IMR-90 (cell line): ENCODE data around the gene PRKAR1A. TPM values are rescaled to one million over a fixed set of nuclear protein-coding genes. Genes with fewer than 3 reads are reported as not detected.

Source experiments
- ATAC-seq: fragments of 200-7000 bp; cut with Tn5 transposase; 2 replicates; pipeline ENCODE4 v1.9.1; 2020; ENCODE audit warnings: low read depth, mild to moderate bottlenecking, moderate library complexity
- BruUV-seq: library from RNA; stranded (reverse); fragments of 400-500 nt; replicated peaks from 2 replicates; lab custom pipeline; 2021; lab: Mats Ljungman, UMichigan
- CTCF ChIA-PET: fragments of 300-600 bp; formaldehyde crosslinking; extraction: SDS; loops from one replicate; lab custom pipeline; 2021; ENCODE audit warnings: antibody characterized with exemption; lab: Yijun Ruan, JAX
- POLR2A ChIA-PET: fragments of 300-600 bp; sonication (Branson Sonifier 250); formaldehyde crosslinking; loops from one replicate; lab custom pipeline; 2022; ENCODE audit warnings: antibody characterized with exemption; ENCODE audit not compliant: unreplicated experiment; lab: Charles Lee
- DNase-seq: peaks from one replicate; pipeline ENCODE4 v3.0.0; 2013
- H2AFZ ChIP-seq: replicated peaks from 2 replicates; pipeline ENCODE3; 2013; ENCODE audit warnings: low read length, mild to moderate bottlenecking; ENCODE audit not compliant: poor library complexity
- H2AK5ac ChIP-seq: 2 replicates; pipeline ENCODE4 v1.6.1; 2013; ENCODE audit warnings: low read depth, low read length, inconsistent platforms
- H2AK9ac ChIP-seq: replicated peaks from 2 replicates; pipeline ENCODE3; 2013; ENCODE audit warnings: mild to moderate bottlenecking, low read depth, low read length, moderate library complexity; ENCODE audit not compliant: poor library complexity
- H2BK120ac ChIP-seq: 2 replicates; pipeline ENCODE4 v1.6.1; 2013; ENCODE audit warnings: low read depth, low read length, inconsistent platforms
- H2BK15ac ChIP-seq: 3 replicates; pipeline ENCODE4 v1.6.1; 2013; ENCODE audit warnings: low read depth, low read length, inconsistent platforms
- H2BK20ac ChIP-seq: 2 replicates; pipeline ENCODE4 v1.6.1; 2013; ENCODE audit warnings: low read depth, mild to moderate bottlenecking, inconsistent platforms, low read length, moderate library complexity
- H2BK5ac ChIP-seq: 2 replicates; pipeline ENCODE4 v1.6.1; 2013; ENCODE audit warnings: mild to moderate bottlenecking, low read depth, low read length, inconsistent platforms; ENCODE audit not compliant: poor library complexity, severe bottlenecking
- H3K14ac ChIP-seq: replicated peaks from 2 replicates; pipeline ENCODE4 v1.6.1; 2013; ENCODE audit warnings: low read depth, low read length, inconsistent platforms
- H3K18ac ChIP-seq: 2 replicates; pipeline ENCODE4 v1.6.1; 2013; ENCODE audit warnings: low read depth, low read length, control low read depth
- H3K23ac ChIP-seq: 2 replicates; pipeline ENCODE4 v1.6.1; 2013; ENCODE audit warnings: low read depth, low read length, inconsistent platforms
- H3K27ac ChIP-seq: 2 replicates; pipeline ENCODE4 v1.5.1; 2013; ENCODE audit warnings: mild to moderate bottlenecking, control low read depth, low read length; ENCODE audit not compliant: insufficient read depth
- H3K27me3 ChIP-seq: 2 replicates; pipeline ENCODE4 v1.6.1; 2013; ENCODE audit warnings: low read length; ENCODE audit not compliant: control insufficient read depth, insufficient read depth
- H3K36me3 ChIP-seq: 2 replicates; pipeline ENCODE4 v1.6.1; 2013; ENCODE audit warnings: low read length, mixed read lengths; ENCODE audit not compliant: control insufficient read depth, insufficient read depth
- H3K4ac ChIP-seq: 2 replicates; pipeline ENCODE4 v1.6.1; 2013; ENCODE audit warnings: low read depth, low read length, inconsistent platforms
- H3K4me1 ChIP-seq: 2 replicates; pipeline ENCODE4 v1.6.1; 2013; ENCODE audit warnings: low read length, mixed read lengths; ENCODE audit not compliant: control insufficient read depth, insufficient read depth
- H3K4me2 ChIP-seq: 2 replicates; pipeline ENCODE4 v1.6.1; 2013; ENCODE audit warnings: low read depth, mild to moderate bottlenecking, control low read depth, low read length, moderate library complexity
- H3K4me3 ChIP-seq: 2 replicates; pipeline ENCODE4 v1.5.1; 2013; ENCODE audit warnings: low read depth, mild to moderate bottlenecking, control low read depth, low read length, moderate library complexity; ENCODE audit not compliant: insufficient read depth
- H3K56ac ChIP-seq: 2 replicates; pipeline ENCODE4 v1.6.1; 2013; ENCODE audit warnings: low read length, inconsistent platforms; ENCODE audit not compliant: insufficient read depth; ENCODE audit errors: extremely low read depth
- H3K79me1 ChIP-seq, 2 experiments: 2 replicates each; pipeline ENCODE4 v1.6.1; 2013; ENCODE audit warnings: low read length in 2 of 2, inconsistent platforms in 1 of 2, low read depth in 1 of 2
- H3K9ac ChIP-seq: 2 replicates; pipeline ENCODE4 v1.6.1; 2013; ENCODE audit warnings: low read depth, low read length, control low read depth
- H3K9me1 ChIP-seq: 2 replicates; pipeline ENCODE4 v1.6.1; 2013; ENCODE audit warnings: low read length, inconsistent platforms; ENCODE audit not compliant: insufficient read depth
- H3K9me3 ChIP-seq: 2 replicates; pipeline ENCODE4 v1.6.1; 2013; ENCODE audit warnings: low read length; ENCODE audit not compliant: control insufficient read depth, insufficient read depth
- H4K20me1 ChIP-seq: 2 replicates; pipeline ENCODE4 v1.6.1; 2013; ENCODE audit warnings: low read length, inconsistent platforms; ENCODE audit not compliant: insufficient read depth
- H4K5ac ChIP-seq: 2 replicates; pipeline ENCODE4 v1.6.1; 2013; ENCODE audit warnings: mild to moderate bottlenecking, low read depth, low read length, control low read depth
- H4K8ac ChIP-seq, 2 experiments: 2 replicates each; pipeline ENCODE4 v1.6.1; 2013; ENCODE audit warnings: low read depth in 2 of 2, low read length in 2 of 2, control low read depth in 1 of 2, inconsistent platforms in 1 of 2
- H4K91ac ChIP-seq: 2 replicates; pipeline ENCODE4 v1.6.1; 2013; ENCODE audit warnings: low read depth, low read length, inconsistent platforms; ENCODE audit not compliant: insufficient read depth
- BHLHE40 ChIP-seq: fragments of 150-350 bp; IDR thresholded peaks from 2 replicates; pipeline ENCODE4 v1.6.1; 2016; ENCODE audit warnings: mild to moderate bottlenecking, low read depth, low read length
- CEBPB ChIP-seq: IDR thresholded peaks from 2 replicates; pipeline ENCODE4 v1.6.1; 2012; ENCODE audit warnings: low read depth, low read length, improper control_type of control experiment
- CHD1 ChIP-seq: IDR thresholded peaks from 2 replicates; pipeline ENCODE4 v1.6.1; 2012; ENCODE audit warnings: low read depth, low read length, improper control_type of control experiment
- CTCF ChIP-seq: conservative IDR thresholded peaks from 2 replicates; pipeline ENCODE4 v1.5.1; 2012; ENCODE audit warnings: mild to moderate bottlenecking, low read depth, low read length, improper control_type of control experiment
- FOS ChIP-seq: fragments of 150-350 bp; IDR thresholded peaks from 2 replicates; pipeline ENCODE4 v1.6.1; 2016; ENCODE audit warnings: low read depth, low read length
- MAFK ChIP-seq: IDR thresholded peaks from 2 replicates; pipeline ENCODE4 v1.6.1; 2012; ENCODE audit warnings: low read depth, low read length, improper control_type of control experiment
- MAZ ChIP-seq: IDR thresholded peaks from 2 replicates; pipeline ENCODE4 v1.6.1; 2012; ENCODE audit warnings: low read depth, mild to moderate bottlenecking, low read length, improper control_type of control experiment, moderate library complexity, borderline replicate concordance
- POLR2A ChIP-seq: IDR thresholded peaks from 2 replicates; pipeline ENCODE4 v1.6.1; 2012; ENCODE audit warnings: mild to moderate bottlenecking, low read depth, low read length
- RCOR1 ChIP-seq: IDR thresholded peaks from 2 replicates; pipeline ENCODE4 v1.6.1; 2012; ENCODE audit warnings: mild to moderate bottlenecking, low read length, improper control_type of control experiment; ENCODE audit not compliant: insufficient replicate concordance
- SMC3 ChIP-seq: fragments of 150-350 bp; IDR thresholded peaks from 2 replicates; pipeline ENCODE4 v1.6.1; 2016; ENCODE audit warnings: low read depth, mild to moderate bottlenecking, antibody characterized with exemption, low read length, moderate library complexity
- USF2 ChIP-seq: fragments of 150-350 bp; IDR thresholded peaks from 2 replicates; pipeline ENCODE4 v1.6.1; 2017; ENCODE audit warnings: mild to moderate bottlenecking, antibody characterized with exemption, low read length, low read depth
- WGBS, 2 experiments: methylation state at CpG; one replicate each; pipeline versions ENCODE4 v1.1.5 to v1.1.7; 2013; ENCODE audit warnings: missing lambda C conversion rate in 2 of 2; ENCODE audit not compliant: insufficient read length in 1 of 2; ENCODE audit errors: extremely low coverage in 2 of 2; 5-methylcytosine and 5-hydroxymethylcytosine counted together
- dilution Hi-C: fragments of 300-500 bp; cut with HindIII; formaldehyde crosslinking; loops from one replicate; pipeline ENCODE4 v1.14.3; 2018; ENCODE audit warnings: low sequenced_read_pairs; ENCODE audit not compliant: unreplicated experiment
- in situ Hi-C: fragments of 300-500 bp; cut with MboI; formaldehyde crosslinking; loops from 3 replicates; pipeline ENCODE4 v1.14.3; 2019; ENCODE audit warnings: low sequenced_read_pairs, inconsistent platforms, mixed read lengths
- intact Hi-C: fragments of 100-400 bp; cut with micrococcal nuclease; formaldehyde crosslinking; loops from 2 replicates; pipeline ENCODE4 v1.10.0; 2022
- polyA plus RNA-seq, 3 experiments: library from polyadenylated mRNA; depleted of rRNA; stranded (reverse); fragments of >200 nt; gene quantifications; 2 replicates each; pipeline ENCODE4 v1.2.3, GENCODE V29; 2012; ENCODE audit warnings: low replicate concordance in 1 of 3
- total RNA-seq: library from RNA; depleted of rRNA; stranded (reverse); fragments of >200 nt; gene quantifications from 2 replicates; pipeline ENCODE4 v1.2.3, GENCODE V29; 2012

PRKAR1A gene
- total and polyA plus RNA-seq, 2 of the 4 experiments (the other 2 are of a cell fraction), result 145 to 256 TPM

GRCh38 chr17:68491381-68492231 is 20.6 kb upstream of the PRKAR1A start:
- Histone ChIP-seq H2AK5ac (no peak overlapping the region), H3K9ac (no peak overlapping the region), H3K18ac (no peak overlapping the region), H2AK9ac (no peak overlapping the region), H2BK20ac (no peak overlapping the region), H3K23ac (no peak overlapping the region), H3K14ac (no peak overlapping the region), H3K4me2 (no peak overlapping the region), H3K27me3 (peaks cover 15% of the 10 kb centered on the region), H2BK15ac (no peak overlapping the region), H3K4me1 (no peaks in the 10 kb centered on the region), H2BK5ac (no peak overlapping the region), H3K56ac (no peak overlapping the region), H3K4me3 (no peak overlapping the region), H3K79me1 (no peaks in the 10 kb centered on the region), H3K27ac (no peak overlapping the region), H4K8ac (no peak overlapping the region), H2AFZ (no peak overlapping the region), H4K5ac (no peak overlapping the region), H3K36me3 (no peaks in the 10 kb centered on the region), H3K9me1 (no peaks in the 10 kb centered on the region), H2BK120ac (no peak overlapping the region), H4K20me1 (no peaks in the 10 kb centered on the region), H3K9me3 (no peaks in the 10 kb centered on the region), H3K4ac (no peak overlapping the region), H4K91ac (no peak overlapping the region)
- ATAC-seq (no peak), DNase-seq (no peak)
- TF ChIP-seq SMC3 (no peak), POLR2A (no peak), MAZ (no peak), MAFK (no peak), RCOR1 (no peak), CHD1 (no peak), CEBPB (no peak), USF2 (no peak), BHLHE40 (no peak), FOS (no peak), CTCF (no peak)
- POLR2A ChIA-PET, result no interaction called here
- BruUV-seq, result no TSS peak
- intact Hi-C loops (no loop called here), dilution Hi-C loops (no loop called here), in situ Hi-C loops (no loop called here)
- WGBS, 2 experiments, result 52% methylated on average over 5 of the region's 12 CpGs; no CpG with 5 or more reads in 1 of the 2 experiments
- CTCF ChIA-PET, result no interaction called here
